Brain microvascular endothelial cell (primary cell): ENCODE data around the gene LGALSL.

Experiments
- DNase-seq: peaks from one replicate; pipeline ENCODE4 v3.0.0-alpha.2; 2020
- H3K27ac ChIP-seq: fragments of 250-450 bp; sonication (Bioruptor Pico); 2 replicates; pipeline ENCODE4 v1.5.1; 2020; ENCODE audit warnings: mild to moderate bottlenecking, moderate library complexity
- H3K27me3 ChIP-seq: fragments of 250-450 bp; sonication (Bioruptor Pico); replicated peaks from 2 replicates; pipeline ENCODE4 v1.5.1; 2020; ENCODE audit warnings: mild to moderate bottlenecking
- H3K36me3 ChIP-seq: fragments of 250-450 bp; sonication (Bioruptor Pico); replicated peaks from 2 replicates; pipeline ENCODE4 v1.5.1; 2020; ENCODE audit warnings: mild to moderate bottlenecking
- H3K4me3 ChIP-seq: 2 replicates; pipeline ENCODE4 v1.5.1; 2011; ENCODE audit warnings: low read depth, mild to moderate bottlenecking, control low read depth, low read length, moderate library complexity
- CTCF ChIP-seq: IDR thresholded peaks from 2 replicates; pipeline ENCODE4 v1.5.1; 2011; ENCODE audit warnings: low read depth, mild to moderate bottlenecking, moderate library complexity, low read length, control low read depth, inconsistent platforms; ENCODE audit errors: missing control alignments
- in situ Hi-C: cut with HindIII; loops from 2 replicates; pipeline ENCODE4 v1.10.0; 2017; ENCODE audit warnings: low sequenced_read_pairs, low pct_ligation_motif_present

Gene LGALSL

GRCh38 chr2:64456293-64456692, 2.3 kb downstream of the LGALSL start:
- no peak for DNase-seq
- Histone ChIP-seq H3K27me3 (peaks cover 2% of the 10 kb centered on the region), H3K36me3 (no peaks in the 10 kb centered on the region), H3K27ac (no peak overlapping the region), H3K4me3 (no peak overlapping the region)
- TF ChIP-seq CTCF, result no peak
- in situ Hi-C loops, result no loop called here

- in situ Hi-C loops, result no loop called here
- H3K27me3 ChIP-seq, result peaks cover 2% of the 10 kb centered on the region
- no peak overlapping the region for H3K27ac ChIP-seq
- DNase-seq, result no peak
- H3K4me3 ChIP-seq, result no peak overlapping the region
- TF ChIP-seq CTCF, result no peak
- H3K36me3 ChIP-seq, result no peaks in the 10 kb centered on the region
Observed at GRCh38 chr2:64457524-64457923, 3.6 kb downstream of the LGALSL start.

DNA sequence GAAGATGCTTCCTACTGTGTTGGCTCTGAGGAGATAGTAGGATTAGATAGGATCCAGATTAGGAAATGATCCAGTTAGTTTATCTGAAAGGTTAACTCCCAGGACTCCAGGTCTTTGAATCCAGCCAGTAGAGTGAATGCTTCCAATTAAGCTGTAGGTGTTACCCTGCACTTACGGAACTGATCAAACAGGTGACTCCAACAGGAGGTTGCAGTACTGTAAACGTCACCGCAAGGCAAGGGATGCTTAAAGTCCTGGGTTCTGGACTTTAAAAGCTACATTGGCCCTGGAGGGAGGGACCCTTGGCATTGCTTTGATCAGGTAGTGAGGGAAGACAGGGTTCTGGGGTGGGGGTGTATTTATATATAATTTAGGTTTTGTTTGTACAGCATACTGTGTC, 5.6 kb downstream of the LGALSL start:
- DNase-seq, result no peak
- no peak overlapping the region for H3K27ac ChIP-seq
- in situ Hi-C loops, result no loop called here

DNA sequence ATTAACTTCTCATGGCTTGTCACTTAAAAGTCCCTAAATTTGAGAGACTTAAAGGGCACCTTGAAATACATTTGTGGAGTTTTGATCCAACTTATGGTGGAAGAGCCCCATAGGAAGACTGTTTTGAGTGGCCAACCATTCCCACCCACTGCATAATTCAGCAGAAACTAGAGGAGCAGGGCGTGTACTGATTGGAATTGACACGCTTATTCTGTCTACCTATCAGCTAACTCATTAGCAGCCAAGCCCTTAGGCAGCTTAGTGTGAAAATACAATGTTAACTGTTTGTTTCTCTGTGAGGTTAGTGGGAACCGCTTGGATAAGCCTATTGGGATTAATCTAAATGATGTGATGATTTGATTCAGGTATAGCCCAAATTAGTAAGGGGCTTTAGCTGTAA, 6.4 kb downstream of the LGALSL start:
- Histone ChIP-seq H3K27me3 (no peaks in the 10 kb centered on the region), H3K27ac (no peak overlapping the region), H3K4me3 (no peak overlapping the region), H3K36me3 (no peaks in the 10 kb centered on the region)
- DNase-seq, result no peak
- in situ Hi-C loops, result no loop called here
- no peak for TF ChIP-seq CTCF

More for the DNA sequence above, 5.6 kb downstream of the LGALSL start:
- Histone ChIP-seq H3K36me3 (no peaks in the 10 kb centered on the region), H3K4me3 (no peak overlapping the region), H3K27me3 (peaks cover 2% of the 10 kb centered on the region)
- TF ChIP-seq CTCF, result no peak

DNA sequence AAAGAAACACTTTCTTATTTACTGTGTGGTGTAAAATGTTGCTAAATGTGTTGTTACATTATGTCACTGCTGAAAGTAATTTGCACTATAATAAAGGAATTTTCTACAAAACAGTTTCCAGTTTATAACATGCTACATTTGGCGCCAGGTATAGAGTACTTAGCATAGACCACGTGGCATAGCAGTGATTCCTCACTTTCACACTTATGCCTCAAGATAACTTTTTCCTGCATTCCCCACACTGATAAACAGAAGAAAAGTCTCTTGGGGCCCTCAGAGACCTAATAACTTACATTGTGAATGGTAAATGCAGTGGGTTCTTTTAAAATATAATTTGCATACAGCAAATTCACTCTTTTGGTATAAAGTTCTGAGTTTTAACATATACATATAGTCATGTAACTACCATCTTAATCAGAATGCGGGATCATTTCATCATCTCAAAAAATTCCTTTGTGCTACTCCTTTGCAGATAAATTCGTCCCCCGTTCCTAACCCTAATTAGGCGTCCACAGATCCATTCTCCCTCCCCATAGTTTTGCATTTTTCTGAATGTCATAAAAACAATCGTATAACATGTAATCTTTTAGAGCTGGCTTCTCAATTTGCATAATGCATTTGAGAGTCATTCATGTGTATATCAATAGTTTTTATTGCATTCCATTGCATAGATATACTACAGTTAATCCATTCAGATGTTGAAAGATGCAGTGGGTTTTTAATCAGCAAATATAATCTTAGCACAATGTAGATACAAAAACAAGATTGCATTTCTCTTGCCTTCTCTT, 7.5 kb downstream of the LGALSL start:
- Histone ChIP-seq H3K36me3 (no peaks in the 10 kb centered on the region), H3K27ac (no peak overlapping the region), H3K27me3 (no peaks in the 10 kb centered on the region), H3K4me3 (no peak overlapping the region)
- DNase-seq, result no peak
- in situ Hi-C loops, result no loop called here
- TF ChIP-seq CTCF, result no peak

DNA sequence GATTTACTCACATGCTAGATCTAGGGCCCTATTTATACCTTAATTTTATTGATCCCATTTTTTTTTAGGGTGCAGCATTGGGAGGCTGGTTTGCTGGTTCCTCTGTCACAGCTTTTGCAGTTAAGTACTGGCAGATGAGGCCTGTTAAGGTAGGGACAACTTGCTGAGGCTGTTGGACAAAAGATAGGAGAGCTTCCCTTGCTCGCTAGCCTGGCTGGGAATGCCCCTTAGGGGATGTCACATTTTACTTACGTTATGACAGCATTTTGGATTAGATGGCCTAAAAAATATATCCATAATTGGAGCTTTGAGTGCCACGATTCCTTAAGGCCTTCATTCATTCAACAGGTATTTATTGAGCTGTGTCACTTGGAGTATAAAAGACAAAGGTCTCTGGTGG, 8.2 kb downstream of the LGALSL start:
- Histone ChIP-seq H3K27ac (no peak overlapping the region), H3K4me3 (no peak overlapping the region), H3K36me3 (no peaks in the 10 kb centered on the region), H3K27me3 (no peaks in the 10 kb centered on the region)
- DNase-seq, result no peak
- TF ChIP-seq CTCF, result no peak
- in situ Hi-C loops, result no loop called here
